Kidney epithelial cell (primary cell): ENCODE results near the gene STAP1. TPM values are rescaled to one million over a fixed set of nuclear protein-coding genes. Genes with fewer than 3 reads are reported as not detected.
"Not testable (repeated sequence)": the region's sequence is repeated elsewhere in the genome, so short reads cannot be mapped to it uniquely, and the experiment has no call there.

Source experiments
- DNase-seq: peaks from one replicate; pipeline ENCODE4 v3.0.0-alpha.2; 2010; ENCODE audit warnings: low read depth
- H3K27me3 ChIP-seq: 2 replicates; pipeline ENCODE4 v1.6.0; 2011; ENCODE audit warnings: low read length; ENCODE audit not compliant: control insufficient read depth, insufficient read depth
- H3K36me3 ChIP-seq: 2 replicates; pipeline ENCODE4 v1.5.1; 2011; ENCODE audit warnings: low read length; ENCODE audit not compliant: control insufficient read depth, insufficient read depth
- H3K4me3 ChIP-seq: 2 replicates; pipeline ENCODE4 v1.5.1; 2011; ENCODE audit warnings: low read depth, mild to moderate bottlenecking, control low read depth, low read length
- total RNA-seq: library from RNA; depleted of rRNA; stranded (reverse); fragments of >200 nt; gene quantifications from 2 replicates; pipeline ENCODE4 v1.2.3, GENCODE V29; 2015
- TF ChIP-seq, protein P1 (sequence below): IDR thresholded peaks from 2 replicates; pipeline ENCODE4 v1.5.1; 2011; ENCODE audit warnings: mild to moderate bottlenecking, moderate library complexity, low read length, control low read depth, inconsistent platforms; ENCODE audit not compliant: insufficient read depth, poor library complexity, severe bottlenecking

Gene STAP1
- total RNA-seq, 1 donor from 2014 or later = not detected

DNA sequence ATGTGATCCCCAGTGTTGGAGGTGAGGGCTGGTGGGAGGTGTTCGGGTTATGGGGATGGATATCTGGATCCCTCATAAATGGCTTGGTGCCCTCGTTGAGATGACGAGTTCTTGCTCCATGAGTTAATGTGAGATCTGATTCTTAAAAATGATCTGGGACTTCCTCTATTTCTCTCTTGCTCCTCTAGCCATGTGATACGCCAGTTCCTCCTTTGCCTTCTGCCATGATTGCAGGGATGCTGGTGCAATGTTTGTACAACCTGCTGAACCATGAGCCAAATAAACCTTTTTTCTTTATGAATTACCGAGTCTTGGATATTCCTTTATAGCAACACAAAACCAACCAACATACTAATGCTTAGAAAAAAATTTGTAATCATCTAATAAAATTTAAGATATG lies 56.6 kb downstream of the STAP1 start:
- TF ChIP-seq, protein P1, sequence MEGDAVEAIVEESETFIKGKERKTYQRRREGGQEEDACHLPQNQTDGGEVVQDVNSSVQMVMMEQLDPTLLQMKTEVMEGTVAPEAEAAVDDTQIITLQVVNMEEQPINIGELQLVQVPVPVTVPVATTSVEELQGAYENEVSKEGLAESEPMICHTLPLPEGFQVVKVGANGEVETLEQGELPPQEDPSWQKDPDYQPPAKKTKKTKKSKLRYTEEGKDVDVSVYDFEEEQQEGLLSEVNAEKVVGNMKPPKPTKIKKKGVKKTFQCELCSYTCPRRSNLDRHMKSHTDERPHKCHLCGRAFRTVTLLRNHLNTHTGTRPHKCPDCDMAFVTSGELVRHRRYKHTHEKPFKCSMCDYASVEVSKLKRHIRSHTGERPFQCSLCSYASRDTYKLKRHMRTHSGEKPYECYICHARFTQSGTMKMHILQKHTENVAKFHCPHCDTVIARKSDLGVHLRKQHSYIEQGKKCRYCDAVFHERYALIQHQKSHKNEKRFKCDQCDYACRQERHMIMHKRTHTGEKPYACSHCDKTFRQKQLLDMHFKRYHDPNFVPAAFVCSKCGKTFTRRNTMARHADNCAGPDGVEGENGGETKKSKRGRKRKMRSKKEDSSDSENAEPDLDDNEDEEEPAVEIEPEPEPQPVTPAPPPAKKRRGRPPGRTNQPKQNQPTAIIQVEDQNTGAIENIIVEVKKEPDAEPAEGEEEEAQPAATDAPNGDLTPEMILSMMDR = no peak
- no peak for DNase-seq
- H3K36me3 ChIP-seq = no peaks in the 10 kb centered on the region

DNA sequence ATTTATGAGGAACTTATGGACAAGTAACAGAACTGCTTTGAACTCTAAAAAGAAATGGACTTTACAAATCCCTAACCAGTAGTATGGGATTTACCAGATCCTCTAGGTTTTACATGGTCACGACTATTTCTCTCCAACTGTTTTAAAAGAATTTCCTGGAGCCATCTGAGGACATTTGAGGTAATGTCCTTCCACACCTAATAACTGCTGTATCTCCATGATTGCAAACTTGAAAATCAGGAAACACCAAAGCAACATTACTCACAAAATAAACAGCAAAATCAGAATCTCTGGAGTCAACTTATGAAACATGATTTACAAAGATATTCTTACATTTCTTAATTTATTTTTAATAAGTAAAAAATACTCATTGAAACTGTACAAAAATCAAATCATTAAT lies 58.0 kb downstream of the STAP1 start:
- no peak overlapping the region for H3K4me3 ChIP-seq
- TF ChIP-seq, protein P1 = no peak
- no peak for DNase-seq
- no peaks in the 10 kb centered on the region for H3K36me3 ChIP-seq
- H3K27me3 ChIP-seq = no peaks in the 10 kb centered on the region

More for the DNA sequence above, 56.6 kb downstream of the STAP1 start:
- no peaks in the 10 kb centered on the region for H3K27me3 ChIP-seq
- no peak overlapping the region for H3K4me3 ChIP-seq

DNA sequence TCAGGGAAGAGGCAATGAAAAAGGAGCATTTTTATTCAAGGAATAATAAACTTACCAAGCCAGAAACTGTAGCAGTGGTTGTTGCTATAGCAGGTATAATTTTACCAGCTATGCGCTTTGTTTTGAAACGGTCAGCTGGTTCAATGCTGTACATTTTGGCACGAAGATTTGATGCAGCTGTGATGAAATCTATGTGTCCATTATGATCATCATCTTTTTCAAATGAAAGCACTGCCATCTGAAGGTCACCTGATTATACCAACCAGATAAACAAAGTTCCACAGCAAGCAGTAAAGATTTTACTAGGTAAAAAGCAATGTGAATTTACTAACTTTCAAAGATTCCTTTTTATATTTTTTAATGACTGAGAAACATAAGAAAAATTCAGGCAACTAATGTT lies 66.4 kb downstream of the STAP1 start:
- H3K4me3 ChIP-seq = no peak overlapping the region
- DNase-seq = no peak
- H3K27me3 ChIP-seq = no peaks in the 10 kb centered on the region
- H3K36me3 ChIP-seq = no peaks in the 10 kb centered on the region
- TF ChIP-seq, protein P1 = no peak

DNA sequence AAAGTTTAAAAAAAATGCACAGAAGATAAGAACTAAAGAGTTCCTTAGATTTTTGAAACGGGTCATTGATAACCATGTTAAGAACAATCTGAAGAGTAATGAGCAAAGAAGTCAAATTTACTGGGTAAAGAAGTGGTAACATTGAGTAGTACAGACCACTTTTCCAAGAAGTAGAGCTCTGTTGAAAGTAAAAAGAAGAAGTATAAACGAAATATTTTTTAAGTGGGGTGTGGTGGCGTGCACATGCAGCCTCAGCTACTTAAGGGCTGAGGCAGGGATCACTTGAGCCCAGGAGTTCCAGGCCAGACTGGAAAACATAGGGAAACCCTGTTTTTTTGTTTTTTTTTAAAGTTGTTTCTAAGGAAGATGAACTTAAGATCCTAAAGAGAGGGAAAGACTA lies 74.0 kb downstream of the STAP1 start:
- TF ChIP-seq, protein P1 = no peak
- no peak overlapping the region for H3K4me3 ChIP-seq
- no peaks in the 10 kb centered on the region for H3K27me3 ChIP-seq
- DNase-seq = no peak
- H3K36me3 ChIP-seq = no peaks in the 10 kb centered on the region

DNA sequence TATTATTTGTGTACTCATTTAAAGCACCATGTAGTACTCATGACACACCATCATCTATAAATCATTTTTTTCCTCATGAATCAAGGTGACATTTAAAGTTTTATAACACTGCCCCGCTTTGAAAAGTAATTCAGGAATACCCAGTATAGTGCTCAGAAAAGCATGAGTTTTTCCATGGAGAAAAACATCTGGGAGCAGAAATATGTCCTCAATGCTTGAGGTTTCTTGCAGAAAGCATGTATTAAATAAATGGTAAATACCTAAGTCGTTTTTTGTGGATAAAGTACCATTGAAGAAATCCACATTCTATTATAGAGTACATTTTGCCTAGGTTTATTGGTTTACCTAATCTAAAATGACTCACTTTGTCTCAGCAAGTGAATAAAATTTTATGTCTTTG lies 76.2 kb downstream of the STAP1 start:
- DNase-seq = no peak
- H3K27me3 ChIP-seq = no peaks in the 10 kb centered on the region
- no peak overlapping the region for H3K4me3 ChIP-seq
- H3K36me3 ChIP-seq = no peaks in the 10 kb centered on the region
- TF ChIP-seq, protein P1 = no peak

DNA sequence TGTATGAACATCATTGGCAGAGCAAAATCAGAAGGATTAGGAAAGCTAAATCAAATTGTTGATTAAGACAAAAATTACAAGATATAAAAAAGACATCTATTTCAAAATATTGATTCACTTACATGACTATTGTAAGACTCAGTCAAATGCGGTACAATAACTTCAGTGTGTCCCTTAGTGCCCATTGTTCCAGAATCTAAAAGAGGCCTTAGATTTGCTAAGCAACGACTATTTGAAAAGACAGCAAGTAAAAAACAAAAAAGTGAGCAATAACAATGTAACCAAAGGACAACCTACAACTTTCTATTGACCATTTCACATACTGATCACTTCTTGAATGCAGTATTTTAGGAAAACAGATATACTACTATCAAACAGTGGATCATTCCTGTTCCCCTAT lies 76.8 kb downstream of the STAP1 start:
- H3K36me3 ChIP-seq = no peaks in the 10 kb centered on the region
- H3K27me3 ChIP-seq = no peaks in the 10 kb centered on the region
- DNase-seq = no peak
- TF ChIP-seq, protein P1 = no peak
- H3K4me3 ChIP-seq = no peak overlapping the region

DNA sequence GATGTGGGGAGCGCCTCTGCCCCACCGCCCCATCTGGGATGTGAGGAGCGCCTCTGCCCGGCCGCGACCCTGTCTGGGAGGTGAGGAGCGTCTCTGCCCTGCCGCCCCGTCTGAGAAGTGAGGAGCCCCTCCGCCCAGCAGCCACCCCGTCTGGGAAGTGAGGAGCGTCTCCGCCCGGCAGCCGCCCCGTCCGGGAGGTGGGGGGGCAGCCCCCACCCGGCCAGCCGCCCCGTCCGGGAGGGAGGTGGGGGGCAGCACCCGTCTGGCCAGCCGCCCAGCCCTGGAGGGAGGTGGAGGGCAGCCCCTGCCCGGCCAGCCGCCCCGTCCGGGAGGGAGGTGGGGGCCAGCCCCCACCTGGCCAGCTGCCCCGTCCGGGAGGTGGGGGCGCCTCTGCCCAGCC lies 78.5 kb downstream of the STAP1 start:
- not testable (repeated sequence) for DNase-seq, H3K27me3 ChIP-seq, H3K36me3 ChIP-seq, H3K4me3 ChIP-seq
